Keratinocyte (primary cell): ENCODE results near the gene PDCD11.

Experiments
- CTCF ChIP-seq, 3 experiments: IDR thresholded peaks in 1 of 3; conservative IDR thresholded peaks in 1 of 3; optimal IDR thresholded peaks in 1 of 3; 2 replicates in 2 of 3; 3 replicates in 1 of 3; pipeline versions ENCODE3 to v1.5.1; 2011; ENCODE audit warnings: low read length in 3 of 3, mild to moderate bottlenecking in 3 of 3, moderate library complexity in 2 of 3, control low read depth in 1 of 3, inconsistent platforms in 1 of 3; ENCODE audit not compliant: insufficient read depth in 2 of 3; ENCODE audit errors: extremely low read depth in 1 of 3
- EZH2 ChIP-seq: IDR thresholded peaks from one replicate; pipeline ENCODE4 v1.6.1; 2012; ENCODE audit warnings: inconsistent platforms, mild to moderate bottlenecking, low read length, moderate library complexity

GRCh38 chr10:103440416-103440815, 44.0 kb downstream of the PDCD11 start:
- TF ChIP-seq CTCF (optimal IDR thresholded peaks at IDR 0.05 in 1 of 3, IDR thresholded peaks at IDR 0.05 in 1 of 3, conservative IDR thresholded peaks at IDR 0.05 in 1 of 3; ENCODE audit: extremely low read depth in 1 of 3, insufficient read depth in 2 of 3, low read length in 3 of 3), result no peak
- no peak for TF ChIP-seq EZH2
